Peyer's patch (tissue), 4 donors: ENCODE data around the gene RNF157. TPM values are rescaled to one million over a fixed set of nuclear protein-coding genes. Genes with fewer than 3 reads are reported as not detected.

Experiments used
- DNase-seq, 3 donors: peaks; one replicate each; pipeline ENCODE4 v3.0.0-alpha.2; 2017 to 2019
- H3K27ac ChIP-seq, 4 donors: fragments of 200-600 bp; sonication (generic); one replicate each; pipeline ENCODE4 v1.5.1; 2016 to 2019
- H3K27me3 ChIP-seq, 2 donors: fragments of 200-600 bp; sonication (generic); one replicate each; pipeline ENCODE4 v1.5.1; 2019
- H3K36me3 ChIP-seq, 3 donors: fragments of 200-600 bp; sonication (generic); one replicate each; pipeline ENCODE4 v1.5.1; 2016 to 2019
- H3K4me1 ChIP-seq, 4 donors: fragments of 200-600 bp; sonication (generic); one replicate each; pipeline ENCODE4 v1.5.1; 2016 to 2019
- H3K4me3 ChIP-seq, 4 donors: fragments of 200-600 bp; sonication (generic); 1 replicate in 3 of 4; 2 replicates in 1 of 4; pipeline ENCODE4 v1.5.1; 2016 to 2019; ENCODE audit warnings: mild to moderate bottlenecking in 1 of 4
- H3K9me3 ChIP-seq, 4 donors: fragments of 200-600 bp; sonication (generic); one replicate each; pipeline ENCODE4 v1.5.1; 2016 to 2019; ENCODE audit warnings: mild to moderate bottlenecking in 1 of 4
- POLR2A ChIP-seq, 2 donors: fragments of 450-650 bp; IDR thresholded peaks; one replicate each; pipeline ENCODE4 v1.5.1; 2017; ENCODE audit warnings: antibody characterized with exemption in 2 of 2, mild to moderate bottlenecking in 2 of 2, moderate library complexity in 2 of 2
- total RNA-seq, 4 donors: library from RNA; depleted of rRNA; stranded (reverse); fragments of >200 nt; gene quantifications; one replicate each; pipeline ENCODE4 v1.1.0, GENCODE V29; 2016
- TF ChIP-seq, protein P1 (sequence below), 6 experiments: fragments of 450-650 bp in 4 of 6; fragments of 200-600 bp in 2 of 6; sonication (generic) in 1 of 6; IDR thresholded peaks; one replicate each; pipeline ENCODE4 v1.5.1; 2017 to 2019; ENCODE audit warnings: antibody characterized with exemption in 6 of 6, mild to moderate bottlenecking in 3 of 6, moderate library complexity in 1 of 6

Gene RNF157
- total RNA-seq, 4 donors from 2014 or later: 73.4 to 115 (median 106) TPM

DNA sequence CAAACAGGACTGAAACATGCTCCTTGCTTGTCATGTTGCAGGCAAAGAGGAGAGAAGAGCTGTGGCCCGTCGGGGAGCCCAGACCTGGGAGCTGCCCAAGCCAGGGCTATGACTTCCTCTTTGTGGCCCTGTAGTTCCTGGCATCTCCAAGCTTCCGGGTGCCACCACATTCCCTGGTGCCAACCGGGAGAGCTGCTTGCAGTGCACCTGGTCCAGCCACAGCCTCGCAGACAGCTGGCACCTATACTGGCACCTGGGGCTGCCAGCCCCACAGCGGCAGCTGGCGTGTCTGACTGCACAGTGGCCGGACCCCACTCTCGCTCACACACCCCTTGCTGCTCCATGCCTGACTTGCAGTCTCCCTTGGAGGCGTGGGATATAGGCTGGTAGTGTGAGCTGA, 62.2 kb downstream of the RNF157 start:
- Histone ChIP-seq H3K9me3 (no peaks in the 10 kb centered on the region), H3K4me1 (no peaks in the 10 kb centered on the region), H3K36me3 (no peaks in the 10 kb centered on the region), H3K27me3 (no peaks in the 10 kb centered on the region), H3K27ac (no peak overlapping the region), H3K4me3 (no peak overlapping the region)
- TF ChIP-seq, protein P1, sequence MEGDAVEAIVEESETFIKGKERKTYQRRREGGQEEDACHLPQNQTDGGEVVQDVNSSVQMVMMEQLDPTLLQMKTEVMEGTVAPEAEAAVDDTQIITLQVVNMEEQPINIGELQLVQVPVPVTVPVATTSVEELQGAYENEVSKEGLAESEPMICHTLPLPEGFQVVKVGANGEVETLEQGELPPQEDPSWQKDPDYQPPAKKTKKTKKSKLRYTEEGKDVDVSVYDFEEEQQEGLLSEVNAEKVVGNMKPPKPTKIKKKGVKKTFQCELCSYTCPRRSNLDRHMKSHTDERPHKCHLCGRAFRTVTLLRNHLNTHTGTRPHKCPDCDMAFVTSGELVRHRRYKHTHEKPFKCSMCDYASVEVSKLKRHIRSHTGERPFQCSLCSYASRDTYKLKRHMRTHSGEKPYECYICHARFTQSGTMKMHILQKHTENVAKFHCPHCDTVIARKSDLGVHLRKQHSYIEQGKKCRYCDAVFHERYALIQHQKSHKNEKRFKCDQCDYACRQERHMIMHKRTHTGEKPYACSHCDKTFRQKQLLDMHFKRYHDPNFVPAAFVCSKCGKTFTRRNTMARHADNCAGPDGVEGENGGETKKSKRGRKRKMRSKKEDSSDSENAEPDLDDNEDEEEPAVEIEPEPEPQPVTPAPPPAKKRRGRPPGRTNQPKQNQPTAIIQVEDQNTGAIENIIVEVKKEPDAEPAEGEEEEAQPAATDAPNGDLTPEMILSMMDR (IDR thresholded peaks at IDR 0.05): no peak
- no peak for TF ChIP-seq POLR2A (IDR thresholded peaks at IDR 0.05)
- no peak for DNase-seq

DNA sequence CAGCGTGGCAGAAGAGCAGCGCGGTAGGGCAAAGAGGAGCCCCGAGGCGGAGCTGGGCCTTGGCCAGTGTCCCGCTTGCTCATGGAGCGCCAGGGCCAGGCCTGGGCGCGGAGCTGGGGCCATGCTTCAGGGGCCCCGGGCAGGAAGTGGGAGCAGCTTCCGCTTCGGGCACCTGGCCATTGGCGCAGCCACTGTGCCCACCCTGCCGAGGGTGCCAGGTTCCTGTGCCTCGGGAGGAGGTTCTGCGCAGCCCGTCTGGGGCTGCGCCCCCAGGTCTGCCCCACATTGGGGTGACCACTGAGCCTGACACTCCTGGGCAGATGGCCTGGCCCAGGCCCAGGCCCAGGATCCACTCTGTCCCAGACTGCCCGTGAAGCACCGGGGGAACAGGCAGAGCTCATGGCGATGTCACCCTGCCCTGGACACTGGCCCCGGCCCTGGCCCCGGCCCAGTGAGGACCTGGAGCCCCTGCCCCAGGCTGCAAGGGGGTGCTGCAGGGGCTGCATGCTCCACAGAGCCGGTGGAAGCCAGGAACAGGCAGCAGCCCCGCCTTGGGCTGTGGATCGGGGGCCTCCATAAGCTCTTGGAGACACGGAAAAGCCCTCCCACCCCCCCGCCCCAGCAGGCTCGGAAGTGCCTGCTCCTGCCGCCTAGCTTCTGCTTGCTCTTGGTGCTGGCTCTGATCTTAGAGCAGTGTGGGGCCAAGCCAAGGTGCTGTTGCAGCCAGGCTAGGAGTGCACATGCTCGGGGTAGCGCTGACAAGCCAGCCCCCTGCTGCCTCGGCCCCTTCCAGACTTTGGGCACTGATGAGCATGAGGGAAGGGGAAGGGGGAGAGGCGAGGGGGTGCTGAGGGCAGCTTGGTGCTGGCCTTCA, 63.4 kb downstream of the RNF157 start:
- no peak for TF ChIP-seq POLR2A (IDR thresholded peaks at IDR 0.05)
- TF ChIP-seq, protein P1 (IDR thresholded peaks at IDR 0.05): no peak
- Histone ChIP-seq H3K4me3 (no peak overlapping the region), H3K27me3 (no peaks in the 10 kb centered on the region), H3K36me3 (no peaks in the 10 kb centered on the region), H3K9me3 (no peaks in the 10 kb centered on the region), H3K4me1 (no peaks in the 10 kb centered on the region), H3K27ac (no peak overlapping the region)
- no peak for DNase-seq

DNA sequence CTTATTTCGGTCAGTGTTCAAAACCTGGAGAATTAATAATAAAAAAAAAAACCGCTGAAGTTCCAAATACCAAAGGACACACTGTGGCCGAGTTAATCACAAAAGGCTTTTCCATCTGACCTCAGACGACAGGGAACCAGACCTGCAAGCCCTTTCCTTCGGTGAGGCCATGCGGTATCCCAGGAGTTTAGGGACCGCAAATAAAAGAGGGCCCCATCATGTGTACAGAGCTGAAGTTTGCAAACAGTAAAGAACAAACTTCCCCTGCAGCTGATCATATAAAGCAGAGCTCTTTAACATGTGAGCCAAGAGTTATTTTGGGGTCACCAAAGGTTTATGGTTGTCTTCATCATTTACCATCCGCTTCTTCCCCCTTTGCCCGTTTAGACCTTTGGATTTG, 66.3 kb downstream of the RNF157 start:
- Histone ChIP-seq H3K4me1 (no peaks in the 10 kb centered on the region), H3K27me3 (no peaks in the 10 kb centered on the region), H3K27ac (no peak overlapping the region), H3K36me3 (no peaks in the 10 kb centered on the region), H3K9me3 (no peaks in the 10 kb centered on the region), H3K4me3 (no peak overlapping the region)
- no peak for DNase-seq
- TF ChIP-seq, protein P1 (IDR thresholded peaks at IDR 0.05): no peak
- TF ChIP-seq POLR2A (IDR thresholded peaks at IDR 0.05): no peak

DNA sequence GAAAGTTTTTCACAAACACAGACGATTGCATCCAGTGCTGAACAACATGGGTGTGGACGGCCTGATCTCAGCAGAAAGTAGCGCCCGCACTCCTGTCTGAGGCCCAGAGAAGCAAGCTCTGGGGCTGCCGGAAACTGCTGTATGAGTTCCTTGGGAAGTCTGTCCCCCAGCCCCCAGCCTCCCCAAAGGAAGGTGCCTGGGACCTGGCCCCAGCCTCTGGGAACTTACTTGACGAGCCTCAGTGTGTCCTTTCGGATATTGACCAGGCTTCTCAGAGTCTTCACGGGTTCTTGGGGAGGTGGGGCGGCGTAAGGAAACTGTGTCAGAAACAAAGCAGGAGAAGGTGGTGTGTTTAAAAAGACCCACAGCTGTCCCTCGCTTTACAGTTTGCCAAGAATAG, 66.8 kb downstream of the RNF157 start:
- H3K4me1 ChIP-seq: no peaks in the 10 kb centered on the region
- H3K27me3 ChIP-seq: no peaks in the 10 kb centered on the region
- no peak overlapping the region for H3K27ac ChIP-seq
- no peaks in the 10 kb centered on the region for H3K36me3 ChIP-seq
- no peaks in the 10 kb centered on the region for H3K9me3 ChIP-seq
- H3K4me3 ChIP-seq: no peak overlapping the region
- TF ChIP-seq, protein P1 (IDR thresholded peaks at IDR 0.05): no peak
- no peak for TF ChIP-seq POLR2A (IDR thresholded peaks at IDR 0.05)
- DNase-seq: no peak

DNA sequence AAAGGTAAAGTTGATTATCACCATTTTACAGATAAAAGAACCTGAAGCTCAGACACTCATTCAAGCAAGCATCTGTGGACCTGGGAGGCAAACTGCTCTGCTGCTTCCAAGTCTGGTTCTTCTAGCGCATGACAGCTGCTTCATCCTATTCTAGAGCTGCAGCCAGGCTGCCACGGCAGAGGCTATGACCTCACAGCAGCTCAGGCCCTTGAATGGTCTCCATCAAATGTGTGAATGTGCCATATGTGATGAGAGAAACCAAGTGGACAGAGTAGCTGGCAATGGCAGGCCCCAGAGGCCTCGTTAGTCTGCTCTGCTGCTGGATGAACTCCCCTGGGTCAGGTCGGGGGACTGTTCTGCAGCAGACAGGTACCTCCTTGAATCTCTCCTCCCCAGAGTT, 68.6 kb downstream of the RNF157 start:
- Histone ChIP-seq H3K36me3 (no peaks in the 10 kb centered on the region), H3K4me3 (no peak overlapping the region), H3K27me3 (no peaks in the 10 kb centered on the region), H3K4me1 (no peaks in the 10 kb centered on the region), H3K9me3 (no peaks in the 10 kb centered on the region), H3K27ac (no peak overlapping the region)
- DNase-seq: no peak
- no peak for TF ChIP-seq POLR2A (IDR thresholded peaks at IDR 0.05)
- TF ChIP-seq, protein P1 (IDR thresholded peaks at IDR 0.05): no peak
